Fibroblast of mammary gland (primary cell): ENCODE results near the gene ENDOU.
A peak's percentile ranks its signal among the peaks of the same experiment; 100 is the strongest.

Experiments
- DNase-seq: peaks from one replicate; pipeline ENCODE4 v3.0.0-alpha.2; 2010; ENCODE audit warnings: low read depth
- H3K4me3 ChIP-seq: 2 replicates; pipeline ENCODE4 v1.5.1; 2011; ENCODE audit warnings: low read depth, mild to moderate bottlenecking, low read length, moderate library complexity; ENCODE audit not compliant: control insufficient read depth
- CTCF ChIP-seq: conservative IDR thresholded peaks from 2 replicates; pipeline ENCODE4 v1.5.1; 2011; ENCODE audit warnings: low read depth, low read length, inconsistent platforms; ENCODE audit not compliant: control insufficient read depth, insufficient read depth

The ENDOU gene

GRCh38 chr12:47721431-47721973 lies 3.8 kb downstream of the ENDOU start:
- DNase-seq = no peak
- no peak for TF ChIP-seq CTCF
- no peak overlapping the region for H3K4me3 ChIP-seq

- H3K4me3 ChIP-seq = no peak overlapping the region
- DNase-seq = no peak
- TF ChIP-seq CTCF = no peak
These were observed 6.8 kb downstream of the ENDOU start for GRCh38 chr12:47718531-47718930.

GRCh38 chr12:47717443-47718193 lies 7.7 kb downstream of the ENDOU start:
- peak; percentile 84 for TF ChIP-seq CTCF
- no peak overlapping the region for H3K4me3 ChIP-seq
- DNase-seq = peak; percentile 85

GRCh38 chr12:47717046-47717442 lies 8.2 kb downstream of the ENDOU start:
- DNase-seq = no peak
- TF ChIP-seq CTCF = no peak
- H3K4me3 ChIP-seq = no peak overlapping the region

- DNase-seq = no peak
- H3K4me3 ChIP-seq = peak overlapping the region; percentile 9
- no peak for TF ChIP-seq CTCF
These were observed 9.3 kb downstream of the ENDOU start for GRCh38 chr12:47715877-47716548.

DNA sequence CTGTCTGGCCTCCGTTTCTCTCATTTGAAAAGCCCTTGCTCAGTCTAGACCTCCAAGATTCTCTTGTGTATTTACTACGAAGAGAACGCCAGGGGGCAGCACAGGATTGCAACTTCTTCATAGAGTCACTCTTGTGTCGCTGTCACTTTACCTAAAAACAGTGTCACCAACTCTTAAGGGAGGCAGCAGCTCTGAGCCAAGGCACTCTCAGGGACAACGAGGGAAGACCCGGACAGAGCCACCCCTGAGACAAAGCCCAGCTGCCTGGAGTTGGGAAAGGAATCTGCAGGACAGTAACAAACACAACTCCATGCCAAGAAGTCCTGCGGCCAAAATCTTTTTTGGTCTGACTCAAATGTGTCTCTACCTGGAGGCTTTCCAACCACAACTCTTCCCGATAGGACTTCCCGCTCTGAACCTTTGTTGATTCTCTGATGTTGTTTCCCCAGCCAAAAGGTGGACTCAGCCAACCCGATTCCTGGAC lies 9.9 kb downstream of the ENDOU start:
- DNase-seq = peak; percentile 84
- TF ChIP-seq CTCF = peak; percentile 76
- H3K4me3 ChIP-seq = peak overlapping the region; percentile 9
